Adrenal gland (tissue), 12 donors: ENCODE data around the gene ZNF48. TPM values are rescaled to one million over a fixed set of nuclear protein-coding genes. Genes with fewer than 3 reads are reported as not detected.

ENCODE experiments used
- DNase-seq, 7 donors: peaks; one replicate each; pipeline ENCODE4 v3.0.0-alpha.2; 2019 to 2020
- H3K27ac ChIP-seq, 5 donors: fragments of 200-600 bp; sonication (generic) in 4 of 5; 1 replicate in 3 of 5; 2 replicates in 2 of 5; pipeline versions ENCODE4 v1.5.1 to v1.8.0; 2016 to 2020; ENCODE audit warnings: mild to moderate bottlenecking in 1 of 5
- H3K27me3 ChIP-seq: fragments of 200-600 bp; 2 replicates; pipeline ENCODE4 v1.8.0; 2021
- H3K36me3 ChIP-seq, 2 donors: fragments of 200-600 bp; replicated peaks in 1 of 2; 1 replicate in 1 of 2; 2 replicates in 1 of 2; pipeline versions ENCODE4 v1.5.1 to v1.8.0; 2018 to 2022
- H3K4me1 ChIP-seq, 2 donors: fragments of 200-600 bp; replicated peaks in 1 of 2; 1 replicate in 1 of 2; 2 replicates in 1 of 2; pipeline versions ENCODE4 v1.5.1 to v1.8.0; 2018 to 2021
- H3K4me3 ChIP-seq, 4 donors: fragments of 200-600 bp; sonication (generic) in 3 of 4; one replicate each; pipeline ENCODE4 v1.5.1; 2016 to 2018
- H3K9me3 ChIP-seq, 3 donors: fragments of 200-600 bp; sonication (generic) in 1 of 3; replicated peaks in 1 of 3; 1 replicate in 2 of 3; 2 replicates in 1 of 3; pipeline versions ENCODE4 v1.5.1 to v1.8.0; 2016 to 2021
- POLR2A ChIP-seq, 2 donors: fragments of 450-650 bp; IDR thresholded peaks; one replicate each; pipeline ENCODE4 v1.6.1; 2017; ENCODE audit warnings: antibody characterized with exemption in 2 of 2, mild to moderate bottlenecking in 2 of 2, moderate library complexity in 1 of 2
- WGBS, 4 donors: extraction: QIAGEN DNeasy Blood & Tissue Kit in 2 of 4; methylation state at CpG; one replicate each; pipeline versions ENCODE4 v1.1.5 to v1.1.7; 2013 to 2017; 5-methylcytosine and 5-hydroxymethylcytosine counted together
- intact Hi-C, 2 donors: fragments of 100-400 bp; cut with DNase I; formaldehyde crosslinking; loops; one replicate each; pipeline versions ENCODE4 v1.14.1 to v1.15.0; 2022 to 2023
- polyA plus RNA-seq, 3 donors: library from polyadenylated mRNA; stranded (reverse); fragments of 200-250 nt in 2 of 3; fragments of 350-450 nt in 1 of 3; fragmentation: Illumina TruSeq in 1 of 3; extraction: RNeasy Lipid Tissue Mini Kit (QIAGEN cat#74804) in 1 of 3; gene quantifications; one replicate each; pipeline ENCODE4 v1.2.3, GENCODE V29; 2013 to 2014
- total RNA-seq, 9 donors: library from RNA; depleted of rRNA in 4 of 9; stranded (reverse); fragments of >200 nt in 4 of 9; fragments of 120-200 nt in 1 of 9; fragmentation: NEBNext Ultra II Directional in 1 of 9; extraction: Animal tissue kit (Norgen Biotek cat#: 25700) in 1 of 9; gene quantifications; one replicate each; pipeline versions ENCODE4 v1.1.0 to v1.2.4, GENCODE V29; 2013 to 2023
- TF ChIP-seq, protein P1 (sequence below), 6 experiments: fragments of 450-650 bp in 4 of 6; fragments of 200-600 bp in 2 of 6; sonication (generic) in 1 of 6; IDR thresholded peaks; 1 replicate in 5 of 6; 2 replicates in 1 of 6; pipeline versions ENCODE4 v1.5.1 to v1.8.0; 2016 to 2021; ENCODE audit warnings: antibody characterized with exemption in 6 of 6, mild to moderate bottlenecking in 2 of 6, moderate library complexity in 1 of 6
- donor health status: healthy with polysubstance abuse.
- donor health status: Bipolar disorder and iron deficiency.
- donor health status: DM: yes; HTN: yes; CAD: no.
- donor health status: DM: no; HTN: no; CAD: no.
- donor health status: DM: no; HTN: no; CAD: no.
- donor health status: DM: yes; HTN: yes; CAD: no.

Gene ZNF48
- total and polyA plus RNA-seq, 12 donors, result 2.6 to 23.8 (median 8.2) TPM

DNA sequence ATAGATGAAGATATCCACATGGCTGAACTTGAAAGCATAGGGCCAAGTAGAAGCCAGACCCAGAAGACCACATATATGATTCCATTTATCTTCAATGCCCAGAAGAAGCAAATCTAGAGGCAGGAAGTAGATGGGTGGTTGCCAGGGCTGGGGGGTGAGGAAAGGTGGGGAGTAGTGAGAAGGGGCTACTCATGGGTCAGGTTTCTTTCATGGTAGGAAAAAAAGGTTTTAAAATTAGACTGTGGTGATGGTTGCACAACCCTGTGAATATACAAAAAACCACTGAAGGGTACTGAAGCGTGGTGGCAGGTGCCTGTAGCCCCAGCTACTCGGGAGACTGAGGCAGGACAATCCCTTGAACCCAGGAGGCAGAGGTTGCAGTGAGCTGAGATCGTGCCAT is 45.5 kb upstream of the ZNF48 start:
- peak in 2 of 7 donors; percentile 18 to 36 for DNase-seq
- H3K9me3 ChIP-seq, result no peaks in the 10 kb centered on the region
- H3K4me3 ChIP-seq, result no peak overlapping the region
- TF ChIP-seq, protein P1, sequence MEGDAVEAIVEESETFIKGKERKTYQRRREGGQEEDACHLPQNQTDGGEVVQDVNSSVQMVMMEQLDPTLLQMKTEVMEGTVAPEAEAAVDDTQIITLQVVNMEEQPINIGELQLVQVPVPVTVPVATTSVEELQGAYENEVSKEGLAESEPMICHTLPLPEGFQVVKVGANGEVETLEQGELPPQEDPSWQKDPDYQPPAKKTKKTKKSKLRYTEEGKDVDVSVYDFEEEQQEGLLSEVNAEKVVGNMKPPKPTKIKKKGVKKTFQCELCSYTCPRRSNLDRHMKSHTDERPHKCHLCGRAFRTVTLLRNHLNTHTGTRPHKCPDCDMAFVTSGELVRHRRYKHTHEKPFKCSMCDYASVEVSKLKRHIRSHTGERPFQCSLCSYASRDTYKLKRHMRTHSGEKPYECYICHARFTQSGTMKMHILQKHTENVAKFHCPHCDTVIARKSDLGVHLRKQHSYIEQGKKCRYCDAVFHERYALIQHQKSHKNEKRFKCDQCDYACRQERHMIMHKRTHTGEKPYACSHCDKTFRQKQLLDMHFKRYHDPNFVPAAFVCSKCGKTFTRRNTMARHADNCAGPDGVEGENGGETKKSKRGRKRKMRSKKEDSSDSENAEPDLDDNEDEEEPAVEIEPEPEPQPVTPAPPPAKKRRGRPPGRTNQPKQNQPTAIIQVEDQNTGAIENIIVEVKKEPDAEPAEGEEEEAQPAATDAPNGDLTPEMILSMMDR (IDR thresholded peaks at IDR 0.05), result no peak
- TF ChIP-seq POLR2A (IDR thresholded peaks at IDR 0.05), result no peak
- peaks cover 0 to 35% of the 10 kb centered on the region in 2 donors for H3K36me3 ChIP-seq
- no peaks in the 10 kb centered on the region for H3K27me3 ChIP-seq
- H3K4me1 ChIP-seq, result peaks cover 27 to 28% of the 10 kb centered on the region in 2 donors
- WGBS, 4 donors, result 80 to 88% (median 83%) methylated on average over 3 of the region's 3 CpGs
- H3K27ac ChIP-seq, result no peak overlapping the region
- intact Hi-C loops, result no loop called here

DNA sequence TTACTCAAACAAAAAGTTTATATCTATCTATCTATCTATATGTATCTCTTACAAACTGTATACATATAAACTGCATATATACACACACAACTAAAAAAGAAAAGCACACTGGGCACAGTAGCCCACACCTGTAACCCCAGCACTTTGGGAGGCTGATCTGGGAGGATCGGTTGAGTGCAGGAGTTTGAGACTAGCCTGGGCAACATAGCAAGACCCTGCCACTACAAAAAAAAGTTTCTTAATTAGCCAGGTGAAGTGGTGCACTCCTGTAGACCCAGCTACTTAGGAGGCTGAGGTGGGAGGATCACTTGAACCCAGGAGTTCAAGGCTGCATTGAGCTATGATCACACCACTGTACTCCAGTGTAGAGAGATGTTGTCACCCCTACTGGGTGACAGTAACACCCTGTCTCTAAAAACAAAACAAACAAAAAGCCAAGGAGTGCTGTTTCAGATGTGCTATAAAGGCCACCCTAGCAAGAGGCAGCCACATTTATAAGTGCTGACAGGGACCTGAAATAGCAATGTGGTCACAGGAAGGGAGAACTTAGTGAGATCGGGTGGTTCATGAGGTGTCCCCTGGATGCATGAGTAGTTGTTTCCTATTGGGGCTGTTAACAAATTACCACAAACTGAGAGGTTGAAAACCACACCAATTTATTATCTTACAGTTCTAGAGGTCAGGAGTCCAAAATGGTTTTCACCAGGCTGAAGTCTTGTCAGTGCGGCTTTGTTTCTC is 44.9 kb upstream of the ZNF48 start:
- Histone ChIP-seq H3K4me3 (no peak overlapping the region), H3K9me3 (no peaks in the 10 kb centered on the region), H3K36me3 (peaks cover 0 to 35% of the 10 kb centered on the region in 2 donors), H3K4me1 (peaks cover 27 to 28% of the 10 kb centered on the region in 2 donors), H3K27me3 (no peaks in the 10 kb centered on the region), H3K27ac (no peak overlapping the region)
- TF ChIP-seq POLR2A (IDR thresholded peaks at IDR 0.05), result no peak
- TF ChIP-seq, protein P1 (IDR thresholded peaks at IDR 0.05), result no peak
- 83 to 86% (median 84%) methylated on average over 3 of the region's 3 CpGs for WGBS, 4 donors
- peak in 2 of 7 donors; percentile 12 to 29 for DNase-seq
- intact Hi-C loops, result no loop called here

DNA sequence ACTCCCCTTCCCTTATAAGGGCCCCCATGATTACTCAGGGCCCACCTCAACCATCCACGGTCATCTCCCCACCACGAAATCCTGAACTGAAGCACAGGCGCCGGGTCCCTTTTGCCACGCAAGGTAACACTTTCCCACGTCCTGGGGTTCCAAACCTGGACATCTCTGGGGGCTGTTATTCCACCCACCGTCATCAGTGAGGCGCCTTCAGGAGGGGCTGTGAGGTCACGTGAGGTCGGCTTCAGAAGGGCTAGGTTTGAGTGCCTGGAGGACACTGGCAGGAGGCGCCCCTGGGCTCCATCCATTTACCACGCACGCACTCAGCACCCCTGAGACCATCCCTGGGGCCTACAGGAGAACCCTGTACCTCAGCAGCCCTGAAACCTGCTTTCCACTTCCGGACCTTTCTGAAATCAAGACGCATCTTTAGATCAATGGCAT is 44.2 kb upstream of the ZNF48 start:
- H3K9me3 ChIP-seq, result no peaks in the 10 kb centered on the region
- intact Hi-C loops, result no loop called here

More for the DNA sequence above, 44.2 kb upstream of the ZNF48 start:
- Histone ChIP-seq H3K36me3 (peaks cover 0 to 35% of the 10 kb centered on the region in 2 donors), H3K27ac (peak overlapping the region in 2 of 5 donors; percentile 98), H3K27me3 (no peaks in the 10 kb centered on the region), H3K4me3 (no peak overlapping the region), H3K4me1 (peaks cover 31 to 33% of the 10 kb centered on the region in 2 donors)
- TF ChIP-seq POLR2A (IDR thresholded peaks at IDR 0.05), result no peak
- TF ChIP-seq, protein P1 (IDR thresholded peaks at IDR 0.05), result no peak
- WGBS, 4 donors, result 87 to 90% (median 89%) methylated on average over 15 of the region's 15 CpGs
- peak in 1 of 7 donors; percentile 29 for DNase-seq
